VCaP (cell line): Measurements from ENCODE around the gene PDS5B.
"Not testable (repeated sequence)": the region's sequence is repeated elsewhere in the genome, so short reads cannot be mapped to it uniquely, and the experiment has no call there.

Experiments
- H3K27ac ChIP-seq: fragments of 450-650 bp; 2 replicates; pipeline ENCODE4 v1.5.1; 2017
- CTCF ChIP-seq: fragments of 450-650 bp; conservative IDR thresholded peaks from 2 replicates; pipeline ENCODE4 v1.5.1; 2017; ENCODE audit warnings: mild to moderate bottlenecking, moderate library complexity

Gene PDS5B

GRCh38 chr13:32824675-32825074 is 238.4 kb downstream of the PDS5B start:
- no peak for TF ChIP-seq CTCF
- no peak overlapping the region for H3K27ac ChIP-seq

- H3K27ac ChIP-seq = no peak overlapping the region
- no peak for TF ChIP-seq CTCF
These were observed 239.2 kb downstream of the PDS5B start for GRCh38 chr13:32825481-32825880.

GRCh38 chr13:32826372-32826771 is 240.1 kb downstream of the PDS5B start:
- H3K27ac ChIP-seq = not testable (repeated sequence)
